ENCODE results near the gene GP9.

GRCh38 chr3:129105862-129106261 is 45.3 kb downstream of the GP9 start:
- TF ChIP-seq CTCF (conservative IDR thresholded peaks at IDR 0.05) (no peak), EZH2 (IDR thresholded peaks at IDR 0.05; ENCODE audit: low read depth) (no peak)
